ENCODE data around the gene NXNL1. TPM values are rescaled to one million over a fixed set of nuclear protein-coding genes. Genes with fewer than 3 reads are reported as not detected.

Gene NXNL1
- total and polyA plus RNA-seq, 9 of the 15 experiments (the other 6 are each of a cell fraction or from before 2014, with no cell fraction given): not detected

DNA sequence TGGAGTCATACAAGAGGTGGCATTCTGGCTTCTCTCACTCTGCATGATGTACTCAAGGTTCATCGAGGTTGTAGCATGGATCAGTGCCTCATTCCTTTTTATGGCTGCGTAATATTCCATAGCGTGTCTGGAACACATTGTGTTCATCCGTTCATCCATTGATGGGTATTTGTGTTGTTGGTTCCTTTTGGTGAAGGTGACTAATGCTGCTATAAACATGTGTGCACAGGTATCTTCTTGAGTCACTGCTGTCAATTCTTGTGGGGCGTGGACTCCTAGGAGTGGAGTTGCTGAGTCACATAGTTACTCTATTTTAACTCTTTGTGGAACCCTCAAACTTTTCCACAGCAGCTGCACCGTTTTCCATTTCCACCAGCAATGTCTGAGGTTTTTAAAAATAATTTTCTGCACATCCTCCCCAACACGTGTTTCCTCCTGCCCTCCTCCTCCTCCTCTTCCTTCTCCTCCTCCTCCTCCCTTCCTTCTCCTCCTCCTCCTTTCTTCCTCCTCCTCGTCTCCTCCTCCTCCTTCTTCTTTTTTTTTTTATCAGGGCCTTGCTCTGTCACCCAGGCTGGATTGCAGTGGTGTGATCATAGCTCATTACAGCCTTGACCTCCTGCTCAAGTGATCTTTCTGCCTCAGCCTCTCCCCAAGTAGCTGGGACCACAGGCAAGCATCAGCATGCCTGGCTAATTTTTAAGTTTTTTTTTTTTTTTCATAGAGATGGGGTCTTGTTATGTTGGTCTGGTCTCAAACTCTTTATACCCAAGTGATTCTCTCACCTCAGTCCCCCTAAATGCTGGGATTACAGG is 10.3 kb downstream of the NXNL1 start (continued):
- TF ChIP-seq TAF1 (IDR thresholded peaks at IDR 0.05; ENCODE audit: control insufficient read depth, extremely low read depth, insufficient read depth, low read length, severe bottlenecking) (no peak), GATAD2B (IDR thresholded peaks at IDR 0.05; ENCODE audit: borderline replicate concordance) (0 out of 2 replicates have a peak, but pooled peaks have one; percentile 43), FOXK2 (conservative IDR thresholded peaks at IDR 0.05 in 1 of 2, IDR thresholded peaks at IDR 0.05 in 1 of 2; ENCODE audit: low read depth in 2 of 2) (peak in 1 of 2 experiments; percentile 51; a peak in 1 of 4 replicates), NFRKB (IDR thresholded peaks at IDR 0.05; ENCODE audit: low read depth) (0 out of 2 replicates have a peak, but pooled peaks have one; percentile 21), FOXJ2 (tag; IDR thresholded peaks at IDR 0.05) (no peak), TOE1 (IDR thresholded peaks at IDR 0.05; ENCODE audit: borderline replicate concordance) (0 out of 2 replicates have a peak, but pooled peaks have one; percentile 70), TOE1 (CRISPR knock-in tag; IDR thresholded peaks at IDR 0.05; ENCODE audit: borderline replicate concordance, low read depth) (no peak), SAP30 (IDR thresholded peaks at IDR 0.05; ENCODE audit: borderline replicate concordance, insufficient read depth, low read depth, low read length, poor library complexity, severe bottlenecking) (no peak), HDAC1 (IDR thresholded peaks at IDR 0.05) (peak in 1 of 2 experiments; percentile 55; a peak in 1 of 4 replicates)
- TF ChIP-seq, protein P1, sequence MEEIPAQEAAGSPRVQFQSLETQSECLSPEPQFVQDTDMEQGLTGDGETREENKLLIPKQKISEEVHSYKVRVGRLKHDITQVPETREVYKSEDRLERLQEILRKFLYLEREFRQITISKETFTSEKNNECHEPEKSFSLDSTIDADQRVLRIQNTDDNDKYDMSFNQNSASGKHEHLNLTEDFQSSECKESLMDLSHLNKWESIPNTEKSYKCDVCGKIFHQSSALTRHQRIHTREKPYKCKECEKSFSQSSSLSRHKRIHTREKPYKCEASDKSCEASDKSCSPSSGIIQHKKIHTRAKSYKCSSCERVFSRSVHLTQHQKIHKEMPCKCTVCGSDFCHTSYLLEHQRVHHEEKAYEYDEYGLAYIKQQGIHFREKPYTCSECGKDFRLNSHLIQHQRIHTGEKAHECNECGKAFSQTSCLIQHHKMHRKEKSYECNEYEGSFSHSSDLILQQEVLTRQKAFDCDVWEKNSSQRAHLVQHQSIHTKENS (CRISPR knock-in tag; IDR thresholded peaks at IDR 0.05): no peak
- TF ChIP-seq, protein P2, sequence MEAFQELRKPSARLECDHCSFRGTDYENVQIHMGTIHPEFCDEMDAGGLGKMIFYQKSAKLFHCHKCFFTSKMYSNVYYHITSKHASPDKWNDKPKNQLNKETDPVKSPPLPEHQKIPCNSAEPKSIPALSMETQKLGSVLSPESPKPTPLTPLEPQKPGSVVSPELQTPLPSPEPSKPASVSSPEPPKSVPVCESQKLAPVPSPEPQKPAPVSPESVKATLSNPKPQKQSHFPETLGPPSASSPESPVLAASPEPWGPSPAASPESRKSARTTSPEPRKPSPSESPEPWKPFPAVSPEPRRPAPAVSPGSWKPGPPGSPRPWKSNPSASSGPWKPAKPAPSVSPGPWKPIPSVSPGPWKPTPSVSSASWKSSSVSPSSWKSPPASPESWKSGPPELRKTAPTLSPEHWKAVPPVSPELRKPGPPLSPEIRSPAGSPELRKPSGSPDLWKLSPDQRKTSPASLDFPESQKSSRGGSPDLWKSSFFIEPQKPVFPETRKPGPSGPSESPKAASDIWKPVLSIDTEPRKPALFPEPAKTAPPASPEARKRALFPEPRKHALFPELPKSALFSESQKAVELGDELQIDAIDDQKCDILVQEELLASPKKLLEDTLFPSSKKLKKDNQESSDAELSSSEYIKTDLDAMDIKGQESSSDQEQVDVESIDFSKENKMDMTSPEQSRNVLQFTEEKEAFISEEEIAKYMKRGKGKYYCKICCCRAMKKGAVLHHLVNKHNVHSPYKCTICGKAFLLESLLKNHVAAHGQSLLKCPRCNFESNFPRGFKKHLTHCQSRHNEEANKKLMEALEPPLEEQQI (IDR thresholded peaks at IDR 0.05): no peak
- TF ChIP-seq, protein P3, sequence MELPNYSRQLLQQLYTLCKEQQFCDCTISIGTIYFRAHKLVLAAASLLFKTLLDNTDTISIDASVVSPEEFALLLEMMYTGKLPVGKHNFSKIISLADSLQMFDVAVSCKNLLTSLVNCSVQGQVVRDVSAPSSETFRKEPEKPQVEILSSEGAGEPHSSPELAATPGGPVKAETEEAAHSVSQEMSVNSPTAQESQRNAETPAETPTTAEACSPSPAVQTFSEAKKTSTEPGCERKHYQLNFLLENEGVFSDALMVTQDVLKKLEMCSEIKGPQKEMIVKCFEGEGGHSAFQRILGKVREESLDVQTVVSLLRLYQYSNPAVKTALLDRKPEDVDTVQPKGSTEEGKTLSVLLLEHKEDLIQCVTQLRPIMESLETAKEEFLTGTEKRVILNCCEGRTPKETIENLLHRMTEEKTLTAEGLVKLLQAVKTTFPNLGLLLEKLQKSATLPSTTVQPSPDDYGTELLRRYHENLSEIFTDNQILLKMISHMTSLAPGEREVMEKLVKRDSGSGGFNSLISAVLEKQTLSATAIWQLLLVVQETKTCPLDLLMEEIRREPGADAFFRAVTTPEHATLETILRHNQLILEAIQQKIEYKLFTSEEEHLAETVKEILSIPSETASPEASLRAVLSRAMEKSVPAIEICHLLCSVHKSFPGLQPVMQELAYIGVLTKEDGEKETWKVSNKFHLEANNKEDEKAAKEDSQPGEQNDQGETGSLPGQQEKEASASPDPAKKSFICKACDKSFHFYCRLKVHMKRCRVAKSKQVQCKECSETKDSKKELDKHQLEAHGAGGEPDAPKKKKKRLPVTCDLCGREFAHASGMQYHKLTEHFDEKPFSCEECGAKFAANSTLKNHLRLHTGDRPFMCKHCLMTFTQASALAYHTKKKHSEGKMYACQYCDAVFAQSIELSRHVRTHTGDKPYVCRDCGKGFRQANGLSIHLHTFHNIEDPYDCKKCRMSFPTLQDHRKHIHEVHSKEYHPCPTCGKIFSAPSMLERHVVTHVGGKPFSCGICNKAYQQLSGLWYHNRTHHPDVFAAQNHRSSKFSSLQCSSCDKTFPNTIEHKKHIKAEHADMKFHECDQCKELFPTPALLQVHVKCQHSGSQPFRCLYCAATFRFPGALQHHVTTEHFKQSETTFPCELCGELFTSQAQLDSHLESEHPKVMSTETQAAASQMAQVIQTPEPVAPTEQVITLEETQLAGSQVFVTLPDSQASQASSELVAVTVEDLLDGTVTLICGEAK (IDR thresholded peaks at IDR 0.05): 0 out of 2 replicates have a peak, but pooled peaks have one; percentile 23
- TF ChIP-seq, protein P3 (CRISPR knock-in tag; IDR thresholded peaks at IDR 0.05): no peak
